Left cardiac atrium (tissue), 4 donors: Measurements from ENCODE around the gene PSD. TPM values are rescaled to one million over a fixed set of nuclear protein-coding genes. Genes with fewer than 3 reads are reported as not detected.

ENCODE experiments used
- ATAC-seq, 2 donors: fragments of 200-7000 bp; cut with Tn5 transposase; one replicate each; pipeline ENCODE4 v1.9.1; 2020; ENCODE audit warnings: mild to moderate bottlenecking in 2 of 2, moderate library complexity in 2 of 2
- DNase-seq: peaks from one replicate; pipeline ENCODE4 v3.0.0-alpha.2; 2020
- intact Hi-C, 2 donors: fragments of 100-400 bp; cut with DNase I; formaldehyde crosslinking; loops; one replicate each; pipeline versions ENCODE4 v1.14.1 to v1.15.1; 2022 to 2023
- total RNA-seq, 2 donors: library from RNA; stranded (reverse); fragmentation: NEBNext Ultra II Directional; extraction: Animal tissue kit (Norgen Biotek cat#: 25700); gene quantifications; one replicate each; pipeline ENCODE4 v1.2.1, GENCODE V29; 2021
- donor health status: DM: no; HTN: yes; CAD: no.
- donor health status: DM: no; HTN: yes; CAD: no; lungs with severe emphysema.
- donor health status: DM: yes; HTN: yes; CAD: no.
- donor health status: Dilated cardiomyopathy.

Gene PSD
- total RNA-seq, 2 donors from 2014 or later: 2.3 to 3.4 TPM

DNA sequence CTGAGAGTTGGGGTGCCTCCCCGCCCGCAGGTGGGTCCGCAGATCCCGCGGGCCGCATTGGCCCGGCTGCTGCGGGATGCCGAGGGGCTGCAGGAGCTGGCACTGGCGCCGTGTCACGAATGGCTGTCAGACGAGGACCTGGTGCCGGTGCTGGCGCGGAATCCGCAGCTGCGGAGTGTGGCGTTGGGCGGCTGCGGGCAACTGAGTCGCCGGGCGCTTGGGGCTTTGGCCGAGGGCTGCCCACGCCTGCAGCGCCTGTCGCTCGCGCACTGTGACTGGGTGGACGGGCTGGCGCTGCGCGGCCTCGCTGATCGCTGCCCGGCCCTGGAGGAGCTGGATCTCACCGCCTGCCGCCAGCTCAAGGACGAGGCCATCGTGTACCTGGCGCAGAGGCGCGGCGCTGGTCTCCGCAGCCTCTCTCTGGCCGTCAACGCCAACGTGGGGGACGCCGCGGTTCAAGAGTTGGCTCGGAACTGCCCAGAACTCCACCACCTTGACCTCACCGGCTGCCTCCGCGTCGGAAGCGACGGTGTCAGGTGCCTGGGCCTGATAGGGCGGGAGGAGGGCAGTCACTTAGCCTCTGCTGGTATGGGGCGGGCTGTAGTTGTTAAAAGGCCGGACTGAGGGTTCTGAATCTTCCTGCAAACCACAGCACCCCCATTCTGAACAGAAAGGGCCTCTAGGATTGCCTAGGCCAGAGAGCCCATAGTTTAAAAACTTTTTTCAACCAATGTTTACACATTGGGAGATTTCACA is 3.4 kb upstream of the PSD start:
- intact Hi-C loops: no loop called here
- ATAC-seq (peak; percentile 22 to 29), DNase-seq (no peak)

GRCh38 chr10:102421507-102421756 is 2.8 kb upstream of the PSD start:
- ATAC-seq (no peak), DNase-seq (no peak)
- intact Hi-C loops: no loop called here

GRCh38 chr10:102420714-102421506 is 2.3 kb upstream of the PSD start, which contains the start of gene FBXL15:
Gene FBXL15, plus strand, starts transcription at chr10:102420836. Its CDS starts 294 bp downstream, at chr10:102421130.
- DNase-seq (peak; percentile 98), ATAC-seq (peak; percentile 88)
- intact Hi-C loops: no loop called here

GRCh38 chr10:102420181-102420713 is 1.7 kb upstream of the PSD start:
- intact Hi-C loops: no loop called here
- no peak for DNase-seq
- ATAC-seq: no peak

DNA sequence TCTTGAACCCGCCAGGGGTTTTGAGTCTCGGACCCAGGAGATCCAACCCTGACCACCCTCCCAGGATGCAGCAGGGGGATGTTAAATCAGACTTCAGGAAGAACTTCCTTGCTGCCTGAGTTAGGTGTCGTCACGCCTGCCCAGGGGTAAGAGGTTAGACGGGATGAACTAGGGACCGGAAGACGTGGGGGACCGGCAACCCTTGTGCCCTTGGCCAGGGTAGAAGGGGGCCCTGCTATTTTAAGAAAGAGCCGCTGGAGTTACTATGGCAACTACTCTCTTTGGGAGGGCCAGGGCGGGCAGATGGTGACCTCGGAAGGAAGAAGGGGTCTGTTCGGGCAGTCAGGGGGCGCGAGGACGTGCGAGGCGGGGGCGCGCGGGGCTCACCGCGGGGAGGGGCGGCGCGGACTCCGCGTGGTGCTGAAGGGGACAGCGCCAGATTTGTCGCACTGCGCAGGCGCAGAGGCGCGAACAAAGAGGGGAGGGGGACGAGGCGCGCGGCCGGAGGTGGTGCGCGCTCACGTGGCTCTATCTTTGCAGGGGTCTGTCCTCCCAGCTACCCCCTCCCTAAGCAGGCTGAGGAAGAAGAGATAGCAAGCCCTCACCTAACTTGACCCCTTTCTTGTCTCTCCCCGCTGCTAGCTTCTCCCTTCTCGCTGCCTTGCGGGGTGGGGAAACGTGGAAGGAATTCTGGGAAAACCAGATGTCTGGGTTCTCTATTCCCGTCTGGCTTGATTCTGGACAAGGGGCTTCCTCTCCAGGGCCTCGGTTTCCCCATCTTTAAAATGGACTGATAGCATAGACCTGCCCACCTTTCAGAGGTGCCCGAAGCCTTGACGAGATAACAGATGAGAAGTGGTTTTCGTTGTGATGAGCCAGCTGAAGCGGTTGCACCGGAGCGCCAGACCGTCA is 940 bp upstream of the PSD start:
- peak; percentile 7 to 8 for ATAC-seq
- intact Hi-C loops: no loop called here
- DNase-seq: peak; percentile 58

GRCh38 chr10:102416695-102417094 is 1.9 kb downstream of the PSD start:
- DNase-seq (no peak), ATAC-seq (no peak)
- intact Hi-C loops: no loop called here

DNA sequence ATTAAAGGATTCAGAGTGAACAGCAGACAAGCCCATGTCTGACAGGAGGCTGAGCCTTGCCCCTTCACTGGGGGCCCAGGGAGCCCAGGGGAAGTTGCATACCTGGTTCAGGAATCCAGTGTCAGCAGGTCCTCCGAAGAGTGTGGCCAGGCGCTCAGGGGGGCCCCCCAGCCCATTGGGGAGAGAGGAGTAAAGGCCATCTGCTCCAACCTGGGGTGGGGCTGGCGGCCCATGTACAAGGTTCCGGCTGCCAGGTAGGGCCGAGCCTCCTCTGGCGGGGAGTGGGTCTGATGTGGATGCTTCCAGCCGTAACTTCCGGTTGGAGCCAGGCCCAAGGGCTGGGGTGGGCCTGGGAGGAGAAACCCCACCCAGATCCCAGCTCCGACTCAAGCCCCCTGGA is 2.3 kb downstream of the PSD start:
- no peak for DNase-seq
- intact Hi-C loops: no loop called here

DNA sequence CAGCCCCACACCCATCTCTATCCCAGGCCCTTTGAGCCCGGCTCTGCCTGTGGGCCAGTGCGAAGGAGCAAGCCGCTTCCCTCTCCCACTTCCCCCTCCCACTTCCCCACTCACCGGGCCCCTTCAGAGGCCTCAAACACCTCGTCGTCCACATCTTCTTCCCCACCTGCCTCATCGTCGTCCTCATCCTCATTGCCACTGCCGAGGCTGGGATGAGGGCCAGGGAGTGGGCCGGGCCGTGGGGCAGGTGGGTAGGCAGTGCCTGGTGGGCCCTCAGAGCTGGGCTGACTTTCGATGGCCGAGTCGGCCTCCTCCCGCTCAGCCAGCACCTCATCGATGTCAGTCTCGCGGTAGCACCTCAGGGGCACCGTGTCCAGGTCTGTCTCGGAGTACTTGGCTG is 3.8 kb downstream of the PSD start:
- intact Hi-C loops: no loop called here
- ATAC-seq (no peak), DNase-seq (peak; percentile 11)

More for the DNA sequence above, 2.3 kb downstream of the PSD start:
- ATAC-seq: no peak

- no peak for DNase-seq
These were observed 4.6 kb downstream of the PSD start for GRCh38 chr10:102413806-102414561.

DNA sequence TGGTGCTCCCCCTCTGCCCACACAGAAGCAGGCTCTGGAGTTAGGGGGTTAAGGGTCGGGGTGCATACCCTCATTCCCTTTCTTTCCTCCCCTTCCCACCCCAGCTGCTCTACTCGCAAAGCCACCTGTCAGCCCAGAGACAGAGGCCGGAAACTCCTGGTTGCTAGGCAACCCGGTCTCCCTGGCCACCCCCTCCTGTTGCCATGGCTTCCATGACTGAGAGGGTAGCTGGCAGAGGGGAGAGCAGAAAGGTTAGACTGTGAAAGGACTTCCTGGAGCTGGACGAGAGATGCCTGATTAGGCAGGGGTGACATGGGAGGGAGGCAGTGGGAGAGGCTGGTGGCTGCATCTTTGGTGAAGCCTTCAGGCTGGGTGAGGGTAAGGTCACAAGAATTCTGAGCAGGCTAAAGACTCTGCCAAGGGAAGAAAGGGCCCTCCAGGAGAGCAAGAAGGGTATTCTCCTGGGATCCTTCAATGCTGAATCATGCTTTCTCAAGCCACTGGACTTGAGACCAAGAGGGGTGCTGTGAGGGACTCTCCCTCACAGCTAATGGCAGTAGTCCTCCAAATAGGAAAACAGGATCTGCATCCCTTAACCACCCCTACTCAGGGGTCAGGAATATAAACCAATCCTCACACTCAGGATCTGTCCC is 5.4 kb downstream of the PSD start:
- no peak for DNase-seq
- ATAC-seq: no peak
- intact Hi-C loops: no loop called here

More at GRCh38 chr10:102413806-102414561, 4.6 kb downstream of the PSD start:
- intact Hi-C loops: no loop called here
- no peak for ATAC-seq

- intact Hi-C loops: no loop called here
- DNase-seq (no peak), ATAC-seq (no peak)
These were observed 6.3 kb downstream of the PSD start for GRCh38 chr10:102412293-102412692.

DNA sequence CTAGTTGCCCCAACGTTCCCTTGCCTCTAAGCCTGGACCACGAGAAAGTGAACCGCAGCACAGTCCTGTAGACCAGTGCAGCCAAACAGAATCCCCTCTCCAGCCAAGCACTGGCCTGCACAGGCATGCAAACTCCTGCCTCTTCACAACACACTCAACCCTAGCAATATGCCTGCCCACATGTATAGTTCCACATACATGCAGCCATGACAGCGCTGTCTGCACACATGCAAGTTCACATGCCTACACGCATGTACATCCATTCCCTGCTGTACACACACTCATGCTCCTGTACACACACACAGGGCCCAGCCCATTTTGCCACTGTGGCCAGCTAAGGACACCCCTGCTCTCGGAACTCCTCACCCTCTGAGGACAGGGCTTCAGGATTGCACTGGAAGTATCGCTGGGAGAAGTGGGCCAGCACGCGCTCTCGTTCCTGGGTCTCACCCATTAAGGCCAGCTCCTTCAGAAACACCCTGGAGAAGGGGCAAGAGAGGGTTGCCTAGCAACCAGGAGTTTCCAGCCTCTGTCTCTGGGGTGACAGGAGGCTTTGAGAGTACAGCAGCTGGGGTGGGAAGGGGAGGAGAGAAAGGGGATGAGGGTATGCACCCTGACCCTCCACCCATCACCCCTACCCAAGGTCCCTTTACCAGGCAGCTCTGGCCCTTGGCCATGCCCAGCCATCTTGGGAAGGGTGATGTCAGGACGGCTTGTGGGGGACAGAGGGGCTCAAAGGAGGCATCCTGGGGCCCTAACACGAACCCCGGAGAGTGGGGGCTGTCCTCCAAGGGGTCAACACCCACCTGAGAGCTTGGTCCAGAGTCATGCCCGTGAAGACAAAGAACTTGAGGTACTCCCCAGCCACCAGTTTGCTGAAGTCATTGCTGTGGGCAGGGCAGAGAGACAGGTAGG is 7.0 kb downstream of the PSD start:
- DNase-seq: no peak
- intact Hi-C loops: no loop called here
- no peak for ATAC-seq

GRCh38 chr10:102410429-102411073 is 8.0 kb downstream of the PSD start:
- DNase-seq: no peak
- intact Hi-C loops: no loop called here
- peak; percentile 27 to 31 for ATAC-seq

DNA sequence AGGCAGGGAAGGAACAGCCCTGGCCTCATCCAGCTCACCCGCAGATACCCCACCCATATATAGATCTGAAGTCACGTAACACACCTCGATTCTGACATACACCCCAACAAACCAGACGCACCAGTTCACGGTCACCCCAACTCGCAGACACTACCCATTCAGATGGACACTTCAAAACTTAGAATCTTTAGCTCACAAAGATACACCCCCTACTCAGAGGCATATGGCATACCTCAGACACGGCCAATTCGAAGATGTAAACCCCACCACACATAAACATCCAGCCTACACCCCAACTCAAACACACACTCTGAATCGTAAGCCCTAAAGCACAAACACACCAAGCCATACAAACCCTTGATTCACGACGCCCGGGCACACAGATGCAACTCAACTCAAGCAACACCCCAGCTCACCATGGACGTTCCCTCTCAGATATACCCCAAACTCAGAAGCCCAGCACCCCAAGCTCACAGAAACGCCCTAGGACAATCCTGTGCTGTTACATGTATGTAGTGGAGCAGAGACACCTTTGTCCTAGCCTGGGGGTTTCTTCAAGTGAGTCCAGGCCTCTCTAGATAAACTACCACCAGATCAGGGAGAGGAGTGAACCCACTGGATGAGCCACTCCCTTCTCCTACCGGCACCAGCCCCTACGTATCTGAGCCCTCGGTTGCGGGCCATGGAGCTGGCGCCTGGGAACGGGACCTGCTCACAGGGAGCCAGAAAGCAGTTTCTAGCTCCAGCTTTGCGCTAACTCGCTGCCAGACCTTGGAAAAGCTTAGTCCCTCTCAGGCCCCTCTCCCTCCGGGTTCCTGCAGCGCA is 8.8 kb downstream of the PSD start:
- intact Hi-C loops: no loop called here
- ATAC-seq (peak; percentile 4 to 11), DNase-seq (no peak)

DNA sequence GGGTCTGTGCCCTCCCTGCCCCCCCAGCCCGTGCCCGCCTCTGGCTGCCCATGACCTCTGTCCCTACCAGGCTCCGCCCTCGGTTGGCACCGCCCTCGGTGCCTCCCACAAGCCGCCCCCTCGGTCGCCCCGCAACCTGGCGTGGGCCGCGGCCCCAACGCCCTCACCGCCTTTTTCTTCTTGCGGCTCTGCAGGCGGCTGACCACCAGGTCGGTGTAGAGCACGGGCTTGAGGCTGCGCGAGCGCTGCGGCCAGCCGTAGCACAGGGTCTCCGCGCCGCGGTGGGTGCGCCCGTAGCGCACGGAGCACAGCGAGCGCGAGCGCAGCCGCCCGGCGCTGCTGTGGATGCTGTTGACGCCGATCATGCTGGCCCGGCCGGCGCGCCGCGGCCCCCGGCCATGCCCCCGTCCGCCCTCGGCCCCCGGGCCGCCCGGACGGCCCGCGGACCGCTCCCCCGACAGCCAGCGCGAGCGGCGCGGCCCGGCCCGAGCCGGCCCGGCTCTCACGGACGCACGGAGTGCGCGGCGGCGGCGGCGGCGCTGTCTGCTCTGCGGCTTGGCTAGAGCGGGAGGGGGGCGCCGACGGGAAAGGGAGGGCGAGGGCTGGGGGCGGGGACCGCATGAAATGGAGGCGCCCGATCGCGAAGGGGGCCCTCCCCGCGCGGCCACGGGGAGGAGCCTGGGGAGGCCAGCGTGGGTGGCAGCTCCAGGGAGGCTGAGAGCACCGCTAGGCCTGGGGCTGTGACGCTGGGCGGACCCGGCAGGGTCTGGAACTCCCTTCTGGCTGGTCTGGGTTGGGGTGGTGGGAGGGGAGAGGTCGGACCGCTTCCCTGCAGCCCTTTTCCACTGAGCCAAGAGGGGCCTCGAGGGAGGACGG is 9.6 kb downstream of the PSD start:
- intact Hi-C loops: no loop called here
- ATAC-seq: peak; percentile 42 to 69
- peak; percentile 65 for DNase-seq
